HL-60 (cell line): ENCODE measurements around the gene NVL.
"Not testable (repeated sequence)": the region's sequence is repeated elsewhere in the genome, so short reads cannot be mapped to it uniquely, and the experiment has no call there.

ENCODE experiments used
- POLR2AphosphoS5 ChIP-seq: IDR thresholded peaks from 2 replicates; pipeline ENCODE4 v1.6.1; 2012; ENCODE audit warnings: low read depth
- SPI1 ChIP-seq: IDR thresholded peaks from 2 replicates; pipeline ENCODE4 v1.6.1; 2012; ENCODE audit warnings: low read depth, mild to moderate bottlenecking, borderline replicate concordance
- TF ChIP-seq, protein P1 (sequence below): IDR thresholded peaks from one replicate; pipeline ENCODE4 v1.5.1; 2011; ENCODE audit warnings: low read length, control low read depth, inconsistent platforms; ENCODE audit not compliant: insufficient read depth
- TF ChIP-seq, protein P2 (sequence below): IDR thresholded peaks from 2 replicates; pipeline ENCODE4 v1.6.1; 2012; ENCODE audit warnings: low read depth; ENCODE audit not compliant: insufficient replicate concordance

DNA sequence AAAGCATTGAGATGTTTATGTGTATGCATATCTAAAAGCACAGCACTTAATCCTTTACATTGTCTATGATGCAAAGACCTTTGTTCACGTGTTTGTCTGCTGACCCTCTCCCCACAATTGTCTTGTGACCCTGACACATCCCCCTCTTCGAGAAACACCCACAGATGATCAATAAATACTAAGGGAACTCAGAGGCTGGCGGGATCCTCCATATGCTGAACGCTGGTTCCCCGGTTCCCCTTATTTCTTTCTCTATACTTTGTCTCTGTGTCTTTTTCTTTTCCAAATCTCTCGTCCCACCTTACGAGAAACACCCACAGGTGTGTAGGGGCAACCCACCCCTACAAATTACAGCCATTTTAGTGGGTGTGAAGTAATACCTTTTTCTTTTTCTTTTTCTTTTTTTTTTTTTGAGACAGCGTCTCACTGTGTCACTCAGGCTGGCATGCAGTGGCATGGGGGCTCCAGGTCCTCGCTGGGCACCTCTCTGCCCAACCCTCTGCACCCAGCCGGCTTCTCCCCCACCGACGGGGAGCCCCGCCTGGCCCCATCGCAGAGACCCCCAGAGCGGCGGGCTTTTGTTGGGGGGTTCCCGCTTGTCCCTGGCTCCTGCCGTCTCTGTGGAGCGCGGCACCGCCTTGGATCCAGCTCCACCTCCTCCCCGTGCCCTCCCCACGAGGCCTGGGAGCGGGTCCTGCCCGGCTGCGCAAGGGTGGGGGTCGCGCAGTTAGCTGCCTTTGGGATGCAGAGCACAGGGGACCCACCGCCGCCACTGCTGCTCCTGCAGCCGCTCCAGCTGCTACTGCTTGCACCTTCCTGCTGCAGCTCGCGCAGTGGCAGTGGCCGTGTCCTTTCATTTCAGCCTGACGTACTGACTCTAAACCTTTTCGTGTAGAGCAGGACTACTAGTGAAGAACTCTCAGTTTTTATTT is 10.7 kb upstream of the NVL start:
- TF ChIP-seq POLR2AphosphoS5, SPI1: not testable (repeated sequence)
- TF ChIP-seq, protein P1, sequence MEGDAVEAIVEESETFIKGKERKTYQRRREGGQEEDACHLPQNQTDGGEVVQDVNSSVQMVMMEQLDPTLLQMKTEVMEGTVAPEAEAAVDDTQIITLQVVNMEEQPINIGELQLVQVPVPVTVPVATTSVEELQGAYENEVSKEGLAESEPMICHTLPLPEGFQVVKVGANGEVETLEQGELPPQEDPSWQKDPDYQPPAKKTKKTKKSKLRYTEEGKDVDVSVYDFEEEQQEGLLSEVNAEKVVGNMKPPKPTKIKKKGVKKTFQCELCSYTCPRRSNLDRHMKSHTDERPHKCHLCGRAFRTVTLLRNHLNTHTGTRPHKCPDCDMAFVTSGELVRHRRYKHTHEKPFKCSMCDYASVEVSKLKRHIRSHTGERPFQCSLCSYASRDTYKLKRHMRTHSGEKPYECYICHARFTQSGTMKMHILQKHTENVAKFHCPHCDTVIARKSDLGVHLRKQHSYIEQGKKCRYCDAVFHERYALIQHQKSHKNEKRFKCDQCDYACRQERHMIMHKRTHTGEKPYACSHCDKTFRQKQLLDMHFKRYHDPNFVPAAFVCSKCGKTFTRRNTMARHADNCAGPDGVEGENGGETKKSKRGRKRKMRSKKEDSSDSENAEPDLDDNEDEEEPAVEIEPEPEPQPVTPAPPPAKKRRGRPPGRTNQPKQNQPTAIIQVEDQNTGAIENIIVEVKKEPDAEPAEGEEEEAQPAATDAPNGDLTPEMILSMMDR = not testable (repeated sequence)
- TF ChIP-seq, protein P2, sequence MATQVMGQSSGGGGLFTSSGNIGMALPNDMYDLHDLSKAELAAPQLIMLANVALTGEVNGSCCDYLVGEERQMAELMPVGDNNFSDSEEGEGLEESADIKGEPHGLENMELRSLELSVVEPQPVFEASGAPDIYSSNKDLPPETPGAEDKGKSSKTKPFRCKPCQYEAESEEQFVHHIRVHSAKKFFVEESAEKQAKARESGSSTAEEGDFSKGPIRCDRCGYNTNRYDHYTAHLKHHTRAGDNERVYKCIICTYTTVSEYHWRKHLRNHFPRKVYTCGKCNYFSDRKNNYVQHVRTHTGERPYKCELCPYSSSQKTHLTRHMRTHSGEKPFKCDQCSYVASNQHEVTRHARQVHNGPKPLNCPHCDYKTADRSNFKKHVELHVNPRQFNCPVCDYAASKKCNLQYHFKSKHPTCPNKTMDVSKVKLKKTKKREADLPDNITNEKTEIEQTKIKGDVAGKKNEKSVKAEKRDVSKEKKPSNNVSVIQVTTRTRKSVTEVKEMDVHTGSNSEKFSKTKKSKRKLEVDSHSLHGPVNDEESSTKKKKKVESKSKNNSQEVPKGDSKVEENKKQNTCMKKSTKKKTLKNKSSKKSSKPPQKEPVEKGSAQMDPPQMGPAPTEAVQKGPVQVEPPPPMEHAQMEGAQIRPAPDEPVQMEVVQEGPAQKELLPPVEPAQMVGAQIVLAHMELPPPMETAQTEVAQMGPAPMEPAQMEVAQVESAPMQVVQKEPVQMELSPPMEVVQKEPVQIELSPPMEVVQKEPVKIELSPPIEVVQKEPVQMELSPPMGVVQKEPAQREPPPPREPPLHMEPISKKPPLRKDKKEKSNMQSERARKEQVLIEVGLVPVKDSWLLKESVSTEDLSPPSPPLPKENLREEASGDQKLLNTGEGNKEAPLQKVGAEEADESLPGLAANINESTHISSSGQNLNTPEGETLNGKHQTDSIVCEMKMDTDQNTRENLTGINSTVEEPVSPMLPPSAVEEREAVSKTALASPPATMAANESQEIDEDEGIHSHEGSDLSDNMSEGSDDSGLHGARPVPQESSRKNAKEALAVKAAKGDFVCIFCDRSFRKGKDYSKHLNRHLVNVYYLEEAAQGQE = not testable (repeated sequence)
